Gastroesophageal sphincter (tissue), 4 donors: Measurements from ENCODE around the gene UTP11. TPM values are rescaled to one million over a fixed set of nuclear protein-coding genes. Genes with fewer than 3 reads are reported as not detected.

Experiments used
- ATAC-seq: fragments of 150-250 bp; one replicate; pipeline ENCODE4 v1.9.1; 2016; ENCODE audit warnings: mild to moderate bottlenecking, moderate library complexity
- H3K27ac ChIP-seq, 4 donors: fragments of 200-600 bp; sonication (generic) in 3 of 4; 1 replicate in 3 of 4; 2 replicates in 1 of 4; pipeline ENCODE4 v1.5.1; 2016 to 2019
- H3K27me3 ChIP-seq: fragments of 200-600 bp; sonication (generic); one replicate; pipeline ENCODE4 v1.5.1; 2019
- H3K36me3 ChIP-seq, 2 donors: fragments of 200-600 bp; sonication (generic); one replicate each; pipeline ENCODE4 v1.5.1; 2019; ENCODE audit warnings: control low read depth in 1 of 2
- H3K4me1 ChIP-seq, 3 donors: fragments of 200-600 bp; sonication (generic); 1 replicate in 2 of 3; 2 replicates in 1 of 3; pipeline ENCODE4 v1.5.1; 2016 to 2019; ENCODE audit warnings: control low read depth in 2 of 3
- H3K4me3 ChIP-seq, 2 donors: fragments of 200-600 bp; sonication (generic); one replicate each; pipeline ENCODE4 v1.5.1; 2019; ENCODE audit warnings: mild to moderate bottlenecking in 1 of 2, moderate library complexity in 1 of 2
- H3K9me3 ChIP-seq, 3 donors: fragments of 200-600 bp; sonication (generic); one replicate each; pipeline ENCODE4 v1.5.1; 2017 to 2019; ENCODE audit warnings: control low read depth in 2 of 3
- CTCF ChIP-seq, 4 experiments: fragments of 200-600 bp in 2 of 4; fragments of 450-650 bp in 2 of 4; sonication (generic) in 1 of 4; IDR thresholded peaks; one replicate each; pipeline ENCODE4 v1.5.1; 2017 to 2019; ENCODE audit warnings: antibody characterized with exemption in 4 of 4, mild to moderate bottlenecking in 2 of 4, moderate library complexity in 2 of 4
- EP300 ChIP-seq: sonication (generic); formaldehyde crosslinking; IDR thresholded peaks from one replicate; pipeline ENCODE4 v1.6.1; 2017; ENCODE audit warnings: antibody characterized with exemption, mild to moderate bottlenecking
- POLR2A ChIP-seq, 2 donors: fragments of 450-650 bp; IDR thresholded peaks; one replicate each; pipeline ENCODE4 v1.6.1; 2017; ENCODE audit warnings: antibody characterized with exemption in 2 of 2, mild to moderate bottlenecking in 2 of 2, moderate library complexity in 1 of 2
- POLR2AphosphoS5 ChIP-seq: sonication (generic); formaldehyde crosslinking; IDR thresholded peaks from one replicate; pipeline ENCODE4 v1.6.1; 2017; ENCODE audit warnings: antibody characterized with exemption
- WGBS, 2 donors: methylation state at CpG; one replicate each; pipeline ENCODE4 v1.1.5; 2018; ENCODE audit warnings: low coverage in 1 of 2; 5-methylcytosine and 5-hydroxymethylcytosine counted together
- total RNA-seq, 4 donors: library from RNA; depleted of rRNA; stranded (reverse); fragments of >200 nt; gene quantifications; one replicate each; pipeline ENCODE4 v1.1.0, GENCODE V29; 2016

The UTP11 gene
- total RNA-seq, 4 donors from 2014 or later: 50.7 to 79.2 (median 59.8) TPM

GRCh38 chr1:38059635-38060250 lies 47.2 kb downstream of the UTP11 start:
- no peak overlapping the region for H3K4me3 ChIP-seq
- WGBS, 2 donors: 86 to 100% methylated on average over 1 of the region's 6 CpGs
- H3K4me1 ChIP-seq: no peaks in the 10 kb centered on the region
- no peak for ATAC-seq
- no peaks in the 10 kb centered on the region for H3K9me3 ChIP-seq
- peaks cover 8% of the 10 kb centered on the region for H3K27me3 ChIP-seq
- H3K27ac ChIP-seq: no peak overlapping the region
- H3K36me3 ChIP-seq: no peaks in the 10 kb centered on the region
- TF ChIP-seq CTCF (IDR thresholded peaks at IDR 0.05): no peak
- TF ChIP-seq EP300: no peak
- no peak for TF ChIP-seq POLR2AphosphoS5
- TF ChIP-seq POLR2A (IDR thresholded peaks at IDR 0.05): no peak

- 80 to 82% methylated on average over 1 to 2 of the region's 2 CpGs for WGBS, 2 donors
- Histone ChIP-seq H3K27me3 (peaks cover under 1% of the 10 kb centered on the region), H3K4me1 (no peaks in the 10 kb centered on the region), H3K36me3 (no peaks in the 10 kb centered on the region), H3K9me3 (no peaks in the 10 kb centered on the region), H3K4me3 (no peak overlapping the region), H3K27ac (no peak overlapping the region)
- ATAC-seq: no peak
- TF ChIP-seq POLR2AphosphoS5 (no peak), CTCF (IDR thresholded peaks at IDR 0.05) (no peak), EP300 (no peak), POLR2A (IDR thresholded peaks at IDR 0.05) (no peak)
Observed at GRCh38 chr1:38060498-38060897, 48.0 kb downstream of the UTP11 start.

GRCh38 chr1:38061290-38061689 lies 48.8 kb downstream of the UTP11 start:
- H3K4me1 ChIP-seq: no peaks in the 10 kb centered on the region
- no peaks in the 10 kb centered on the region for H3K27me3 ChIP-seq
- no peaks in the 10 kb centered on the region for H3K9me3 ChIP-seq
- no peak overlapping the region for H3K27ac ChIP-seq
- TF ChIP-seq POLR2AphosphoS5 (no peak), EP300 (no peak), POLR2A (IDR thresholded peaks at IDR 0.05) (no peak), CTCF (IDR thresholded peaks at IDR 0.05) (no peak)
- ATAC-seq: no peak
- 82 to 100% methylated on average over 1 of the region's 1 CpG for WGBS, 2 donors
- H3K36me3 ChIP-seq: no peaks in the 10 kb centered on the region
- no peak overlapping the region for H3K4me3 ChIP-seq

GRCh38 chr1:38061883-38062328 lies 49.4 kb downstream of the UTP11 start:
- ATAC-seq: no peak
- H3K36me3 ChIP-seq: no peaks in the 10 kb centered on the region
- H3K4me3 ChIP-seq: no peak overlapping the region
- H3K27me3 ChIP-seq: no peaks in the 10 kb centered on the region
- TF ChIP-seq POLR2A (IDR thresholded peaks at IDR 0.05): no peak
- no peak for TF ChIP-seq CTCF (IDR thresholded peaks at IDR 0.05)
- TF ChIP-seq EP300: no peak
- TF ChIP-seq POLR2AphosphoS5: no peak
- H3K4me1 ChIP-seq: no peaks in the 10 kb centered on the region
- no peak overlapping the region for H3K27ac ChIP-seq
- 81% methylated on average over 4 of the region's 7 CpGs; no CpG with 5 or more reads in 1 of the 2 donors for WGBS, 2 donors
- H3K9me3 ChIP-seq: no peaks in the 10 kb centered on the region
